Measurements from ENCODE around the gene MVK. TPM values are rescaled to one million over a fixed set of nuclear protein-coding genes. Genes with fewer than 3 reads are reported as not detected.

MVK gene
- total and polyA plus RNA-seq, 7 donors = 9.1 to 40.8 (median 13.8) TPM

DNA sequence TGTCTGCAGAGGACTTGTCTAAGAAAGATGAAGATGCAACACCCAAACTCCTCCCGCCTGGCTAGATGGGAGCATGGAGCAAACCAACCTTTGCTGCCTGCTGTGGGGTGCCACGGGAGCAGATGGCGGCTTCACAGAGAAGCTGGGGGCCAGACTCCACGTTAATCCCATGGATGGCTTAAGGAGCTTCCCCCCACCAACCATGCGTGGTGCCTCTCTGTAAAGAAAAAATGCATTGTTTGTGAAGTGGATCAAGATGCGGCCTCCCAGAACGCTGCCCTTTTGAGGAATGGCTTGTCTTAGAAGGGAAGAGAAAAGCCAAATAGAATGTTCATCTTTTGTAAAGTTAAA, 15.6 kb downstream of the MVK start:
- 87 to 94% methylated on average over 7 of the region's 7 CpGs for WGBS, 2 donors
- DNase-seq = no peak
- Histone ChIP-seq H3K9me3 (no peaks in the 10 kb centered on the region), H3K4me3 (no peak overlapping the region), H3K27ac (no peak overlapping the region), H3K27me3 (no peaks in the 10 kb centered on the region), H3K36me3 (peaks cover 0 to 75% (median 6%) of the 10 kb centered on the region in 4 donors), H3K4me1 (no peaks in the 10 kb centered on the region)
- TF ChIP-seq, protein P1, sequence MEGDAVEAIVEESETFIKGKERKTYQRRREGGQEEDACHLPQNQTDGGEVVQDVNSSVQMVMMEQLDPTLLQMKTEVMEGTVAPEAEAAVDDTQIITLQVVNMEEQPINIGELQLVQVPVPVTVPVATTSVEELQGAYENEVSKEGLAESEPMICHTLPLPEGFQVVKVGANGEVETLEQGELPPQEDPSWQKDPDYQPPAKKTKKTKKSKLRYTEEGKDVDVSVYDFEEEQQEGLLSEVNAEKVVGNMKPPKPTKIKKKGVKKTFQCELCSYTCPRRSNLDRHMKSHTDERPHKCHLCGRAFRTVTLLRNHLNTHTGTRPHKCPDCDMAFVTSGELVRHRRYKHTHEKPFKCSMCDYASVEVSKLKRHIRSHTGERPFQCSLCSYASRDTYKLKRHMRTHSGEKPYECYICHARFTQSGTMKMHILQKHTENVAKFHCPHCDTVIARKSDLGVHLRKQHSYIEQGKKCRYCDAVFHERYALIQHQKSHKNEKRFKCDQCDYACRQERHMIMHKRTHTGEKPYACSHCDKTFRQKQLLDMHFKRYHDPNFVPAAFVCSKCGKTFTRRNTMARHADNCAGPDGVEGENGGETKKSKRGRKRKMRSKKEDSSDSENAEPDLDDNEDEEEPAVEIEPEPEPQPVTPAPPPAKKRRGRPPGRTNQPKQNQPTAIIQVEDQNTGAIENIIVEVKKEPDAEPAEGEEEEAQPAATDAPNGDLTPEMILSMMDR (IDR thresholded peaks at IDR 0.05) = no peak
- TF ChIP-seq POLR2A (IDR thresholded peaks at IDR 0.05) = no peak
- TF ChIP-seq POLR2AphosphoS5 (IDR thresholded peaks at IDR 0.05) = no peak
- TF ChIP-seq EP300 (IDR thresholded peaks at IDR 0.05) = no peak
- intact Hi-C loops (cut with DNase I) = no loop called here

DNA sequence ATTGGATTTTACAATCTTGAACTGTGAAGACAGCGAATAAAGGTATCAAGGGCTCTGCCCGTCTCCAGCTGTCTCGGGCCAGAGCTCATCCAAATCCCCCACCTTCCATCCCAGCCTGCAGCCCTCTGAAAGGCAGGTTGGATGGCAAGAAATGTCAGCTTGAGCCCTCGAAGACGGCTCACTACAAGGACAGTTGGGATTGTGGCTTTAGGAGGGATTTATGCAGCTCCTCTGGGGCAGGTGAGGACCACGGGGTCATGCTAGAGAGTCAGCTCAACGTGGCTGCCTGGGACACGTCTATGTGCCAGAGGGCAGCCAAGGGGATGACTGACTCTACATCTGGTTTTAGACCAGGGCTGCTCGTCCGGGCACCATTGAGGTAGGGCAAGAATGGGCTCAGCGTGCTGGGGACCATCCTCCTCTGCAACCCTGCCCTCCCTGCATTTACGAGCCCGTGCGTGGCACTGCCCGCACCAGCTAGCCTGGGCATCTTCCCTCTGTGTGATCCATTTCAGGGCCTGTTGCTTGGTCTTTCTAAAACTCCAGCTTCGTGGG, 16.2 kb downstream of the MVK start:
- no peaks in the 10 kb centered on the region for H3K9me3 ChIP-seq
- 93 to 94% methylated on average over 16 of the region's 16 CpGs for whole genome bisulfite sequencing, 2 donors
- no peaks in the 10 kb centered on the region for H3K4me1 ChIP-seq
- TF ChIP-seq POLR2AphosphoS5 (IDR thresholded peaks at IDR 0.05) (no peak), POLR2A (IDR thresholded peaks at IDR 0.05) (no peak), EP300 (IDR thresholded peaks at IDR 0.05) (no peak)
- TF ChIP-seq, protein P1 (IDR thresholded peaks at IDR 0.05) = no peak
- no peak overlapping the region for H3K4me3 ChIP-seq
- H3K27ac ChIP-seq = no peak overlapping the region
- intact Hi-C loops (cut with DNase I) = no loop called here
- DNase-seq = no peak
- H3K36me3 ChIP-seq = peaks cover 0 to 75% (median 6%) of the 10 kb centered on the region in 4 donors
- no peaks in the 10 kb centered on the region for H3K27me3 ChIP-seq

DNA sequence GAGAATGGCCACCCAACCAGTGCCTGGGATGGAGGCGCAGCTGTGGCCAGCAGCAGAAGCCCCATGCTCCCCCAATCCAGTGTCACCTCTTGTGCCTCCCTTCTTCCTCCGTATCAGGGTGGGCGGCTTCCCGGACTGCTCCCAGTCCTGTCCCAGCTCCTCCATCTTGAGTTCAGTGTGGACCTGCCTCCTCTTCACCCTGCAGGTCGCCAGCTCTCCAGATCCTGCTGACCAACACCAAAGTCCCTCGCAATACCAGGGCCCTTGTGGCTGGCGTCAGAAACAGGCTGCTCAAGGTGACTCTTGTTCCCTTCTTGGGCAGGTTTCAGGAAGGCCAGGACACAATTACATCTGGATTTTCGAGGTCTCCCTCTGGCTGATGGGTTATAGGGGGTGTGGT, 17.0 kb downstream of the MVK start:
- 94 to 95% methylated on average over 8 of the region's 8 CpGs for WGBS, 2 donors
- no peak for DNase-seq
- Histone ChIP-seq H3K27ac (no peak overlapping the region), H3K4me1 (no peaks in the 10 kb centered on the region), H3K9me3 (no peaks in the 10 kb centered on the region), H3K4me3 (no peak overlapping the region), H3K27me3 (no peaks in the 10 kb centered on the region), H3K36me3 (peaks cover 0 to 75% (median 6%) of the 10 kb centered on the region in 4 donors)
- intact Hi-C loops (cut with DNase I) = no loop called here
- TF ChIP-seq, protein P1 (IDR thresholded peaks at IDR 0.05) = no peak
- no peak for TF ChIP-seq POLR2A (IDR thresholded peaks at IDR 0.05)
- TF ChIP-seq POLR2AphosphoS5 (IDR thresholded peaks at IDR 0.05) = no peak
- no peak for TF ChIP-seq EP300 (IDR thresholded peaks at IDR 0.05)

DNA sequence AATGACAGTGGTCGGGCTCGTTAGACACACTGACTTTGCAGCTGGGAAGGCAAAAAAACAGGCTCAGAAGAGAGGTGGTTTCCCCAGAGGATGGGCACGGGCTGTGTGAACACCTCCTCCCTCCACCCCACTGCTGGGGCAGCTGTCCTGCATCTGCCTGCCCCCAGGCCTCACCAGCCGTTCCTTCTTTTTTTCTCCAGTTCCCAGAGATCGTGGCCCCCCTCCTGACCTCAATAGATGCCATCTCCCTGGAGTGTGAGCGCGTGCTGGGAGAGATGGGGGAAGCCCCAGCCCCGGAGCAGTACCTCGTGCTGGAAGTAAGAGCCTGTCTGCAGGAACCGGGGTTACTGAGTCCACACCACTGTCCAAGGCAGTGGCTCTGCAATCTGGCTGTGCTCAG, 17.4 kb downstream of the MVK start:
- Histone ChIP-seq H3K27me3 (no peaks in the 10 kb centered on the region), H3K36me3 (peaks cover 0 to 71% (median 6%) of the 10 kb centered on the region in 4 donors), H3K4me3 (no peak overlapping the region), H3K4me1 (no peaks in the 10 kb centered on the region), H3K27ac (no peak overlapping the region), H3K9me3 (no peaks in the 10 kb centered on the region)
- intact Hi-C loops (cut with DNase I) = no loop called here
- TF ChIP-seq POLR2A (IDR thresholded peaks at IDR 0.05) = no peak
- TF ChIP-seq POLR2AphosphoS5 (IDR thresholded peaks at IDR 0.05) = no peak
- TF ChIP-seq, protein P1 (IDR thresholded peaks at IDR 0.05) = no peak
- no peak for TF ChIP-seq EP300 (IDR thresholded peaks at IDR 0.05)
- WGBS, 2 donors = 85 to 89% methylated on average over 10 of the region's 10 CpGs
- no peak for DNase-seq
